ENCODE measurements around the gene ATP6V1F. TPM values are rescaled to one million over a fixed set of nuclear protein-coding genes. Genes with fewer than 3 reads are reported as not detected.

The ATP6V1F gene
- total RNA-seq, 1 experiment from 2014 or later, result 115 TPM

GRCh38 chr7:128908750-128909624, 46.3 kb downstream of the ATP6V1F start:
- H3T11ph ChIP-seq (ENCODE audit: low read length), result no peak overlapping the region
- no peaks in the 10 kb centered on the region for H3K9me3 ChIP-seq (ENCODE audit: control insufficient read depth, low read depth, low read length)
- peak overlapping the region in 1 of 3 experiments; percentile 83; a peak in 1 of 7 replicates for H3K27ac Mint-ChIP-seq
- peaks cover 0 to 2% of the 10 kb centered on the region in 2 experiments; a peak in 1 of 5 replicates for H3K9me3 Mint-ChIP-seq
- H3K23me2 ChIP-seq (ENCODE audit: insufficient read length, low read depth, low read length, poor library complexity, severe bottlenecking), result peaks cover 12% of the 10 kb centered on the region
- no peak overlapping the region for H2AFZ ChIP-seq (ENCODE audit: low read length)
- no peaks in the 10 kb centered on the region for H3K79me2 ChIP-seq (ENCODE audit: insufficient read depth, low read length)
- no peak overlapping the region for H2BK12ac ChIP-seq (ENCODE audit: insufficient read length, low read depth, low read length)
- WGBS (ENCODE audit: extremely low coverage, insufficient read length, low lambda C conversion rate), result no CpG with 5 or more reads among the region's 6 CpGs
- peaks cover 24% of the 10 kb centered on the region for H3K27me3 Mint-ChIP-seq (ENCODE audit: low read depth)
- H3K18ac ChIP-seq (ENCODE audit: insufficient read length, low read depth, low read length), result no peak overlapping the region
- peaks cover 5% of the 10 kb centered on the region; the same call in 1 of the 2 replicates for H3K4me1 ChIP-seq (ENCODE audit: insufficient read depth, low read length)
- peaks cover 0 to 10% (median 5%) of the 10 kb centered on the region in 3 experiments; a peak in 5 of 7 replicates for H3K36me3 Mint-ChIP-seq (ENCODE audit: insufficient read depth in 1 of 3, low read depth in 3 of 3)
- H2BK120ac ChIP-seq (ENCODE audit: low read depth, low read length, poor library complexity, severe bottlenecking), result no peak overlapping the region
- no peak overlapping the region for H3K14ac ChIP-seq (ENCODE audit: insufficient read depth, low read length)
- no peak overlapping the region for H4K8ac ChIP-seq (replicated peaks; ENCODE audit: insufficient read length, low read depth, low read length)
- no peak overlapping the region for H3K56ac ChIP-seq (ENCODE audit: insufficient read length, low read depth, low read length)
- no peak overlapping the region for H2BK20ac ChIP-seq (ENCODE audit: low read depth, low read length, poor library complexity, severe bottlenecking)
- peak; percentile 32 for DNase-seq
- no peak overlapping the region for H3K23ac ChIP-seq (ENCODE audit: insufficient read length, low read depth, low read length)
- no peak for TF ChIP-seq CTCF (conservative IDR thresholded peaks at IDR 0.05)
- peak overlapping the region; percentile 76 to 87 for H3K4me3 Mint-ChIP-seq
- H2BK15ac ChIP-seq (ENCODE audit: low read depth, low read length), result no peak overlapping the region
- H3K27me3 ChIP-seq (ENCODE audit: insufficient read depth, low read length), result peaks cover under 1% of the 10 kb centered on the region; the same call in 1 of the 2 replicates
- no peaks in the 10 kb centered on the region for H4K20me1 ChIP-seq (ENCODE audit: control insufficient read depth, insufficient read depth, insufficient read length)
- H4K5ac ChIP-seq (ENCODE audit: insufficient read length, low read depth, low read length), result no peak overlapping the region
- H3K27ac ChIP-seq (ENCODE audit: insufficient read length, low read depth, low read length), result no peak overlapping the region
- H3K9ac ChIP-seq (ENCODE audit: extremely low read depth, insufficient read length, low read length), result no peak overlapping the region
- no peaks in the 10 kb centered on the region for H3K79me1 ChIP-seq (ENCODE audit: insufficient read depth, low read depth, low read length, poor library complexity, severe bottlenecking)
- peaks cover 26 to 32% of the 10 kb centered on the region in 2 experiments for H3K4me1 Mint-ChIP-seq
- H4K91ac ChIP-seq (ENCODE audit: insufficient read length, low read depth, low read length), result no peak overlapping the region
- H2AK5ac ChIP-seq (ENCODE audit: insufficient read length, low read length), result no peak overlapping the region
- no peak overlapping the region for H2BK5ac ChIP-seq (ENCODE audit: insufficient read length, low read length)
- no peak overlapping the region for H3K4ac ChIP-seq (ENCODE audit: low read depth, low read length)
- peak overlapping the region; percentile 50 for H3K4me2 ChIP-seq (ENCODE audit: insufficient read depth, insufficient read length, low read length)

Measured in H9 (cell line).